Frontal cortex (tissue), 4 donors: ENCODE data around the gene PGAM2. TPM values are rescaled to one million over a fixed set of nuclear protein-coding genes. Genes with fewer than 3 reads are reported as not detected.

ENCODE experiments used
- DNase-seq, 2 donors: peaks; one replicate each; pipeline ENCODE4 v3.0.0; 2012; ENCODE audit warnings: low spot score in 2 of 2
- FAIRE-seq: peaks from 2 replicates; lab custom pipeline; 2012; peaks lifted over from hg19 to GRCh38; lab: Jason Lieb, UNC
- total RNA-seq: library from RNA; depleted of rRNA; stranded (reverse); fragments of >200 nt; gene quantifications from one replicate; pipeline ENCODE4 v1.2.3, GENCODE V29; 2014
- donor health status: control.
- donor health status: control.
- donor health status: control.

Gene PGAM2
- total RNA-seq, 1 donor from 2014 or later = 4.5 TPM

DNA sequence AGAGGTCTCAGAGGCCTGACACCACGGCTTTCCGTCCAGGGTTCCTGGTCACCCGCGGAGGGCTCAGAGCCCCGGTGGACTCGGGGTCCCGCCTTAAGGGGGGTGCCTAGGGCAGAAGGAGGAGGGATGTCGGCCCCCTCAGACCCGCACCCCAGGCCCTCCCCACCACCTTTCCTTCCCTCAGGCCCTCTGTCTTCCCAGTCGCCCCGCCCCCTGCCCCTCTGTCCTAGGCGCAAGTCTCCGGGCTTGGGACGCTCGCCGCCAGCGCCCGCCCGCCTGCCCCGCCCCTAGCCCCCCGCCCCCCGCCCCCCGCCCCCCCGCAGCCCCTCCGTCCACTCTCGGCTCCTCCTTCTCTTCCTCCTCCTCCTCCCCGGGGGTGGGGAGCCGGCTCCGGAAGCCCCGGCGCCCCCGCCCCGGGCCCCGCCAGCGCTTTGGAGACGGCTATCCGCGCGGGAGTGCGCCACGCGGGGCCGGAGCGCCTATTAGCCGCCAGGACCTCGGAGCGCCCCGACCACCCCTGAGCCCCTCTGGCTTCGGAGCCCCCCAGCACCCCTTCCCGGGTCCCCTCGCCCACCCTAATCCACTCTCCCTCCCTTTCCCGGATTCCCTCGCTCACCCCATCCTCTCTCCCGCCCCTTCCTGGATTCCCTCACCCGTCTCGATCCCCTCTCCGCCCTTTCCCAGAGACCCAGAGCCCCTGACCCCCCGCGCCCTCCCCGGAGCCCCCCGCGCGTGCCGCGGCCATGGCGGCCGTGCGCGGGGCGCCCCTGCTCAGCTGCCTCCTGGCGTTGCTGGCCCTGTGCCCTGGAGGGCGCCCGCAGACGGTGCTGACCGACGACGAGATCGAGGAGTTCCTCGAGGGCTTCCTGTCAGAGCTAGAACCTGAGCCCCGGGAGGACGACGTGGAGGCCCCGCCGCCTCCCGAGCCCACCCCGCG is 38.8 kb upstream of the PGAM2 start, which contains the start of gene AEBP1:
Gene AEBP1, plus strand, starts transcription at position 423 of the 937 bp plus-strand sequence. Its CDS starts 321 bp downstream, at position 744.
- DNase-seq = peak; percentile 55 to 71
- FAIRE-seq = no peak

DNA sequence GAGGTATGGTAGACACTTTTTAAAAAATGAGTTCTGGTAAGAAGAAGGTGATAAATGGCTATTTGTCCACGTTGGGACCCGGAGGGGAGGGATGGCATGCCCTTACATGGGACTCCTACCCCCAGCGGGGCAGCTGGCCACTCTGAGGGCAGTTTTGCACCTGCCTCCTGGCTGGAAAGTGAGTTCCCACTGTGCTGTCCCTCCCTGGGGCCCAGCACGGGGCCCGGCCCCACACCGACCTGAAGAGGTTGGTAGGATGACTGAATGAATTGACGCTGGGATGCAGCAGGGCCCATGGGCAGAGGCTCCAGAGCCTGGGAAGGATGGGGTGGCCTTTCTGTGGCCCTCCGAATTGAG is 38.2 kb upstream of the PGAM2 start:
- DNase-seq = no peak
- no peak for FAIRE-seq

DNA sequence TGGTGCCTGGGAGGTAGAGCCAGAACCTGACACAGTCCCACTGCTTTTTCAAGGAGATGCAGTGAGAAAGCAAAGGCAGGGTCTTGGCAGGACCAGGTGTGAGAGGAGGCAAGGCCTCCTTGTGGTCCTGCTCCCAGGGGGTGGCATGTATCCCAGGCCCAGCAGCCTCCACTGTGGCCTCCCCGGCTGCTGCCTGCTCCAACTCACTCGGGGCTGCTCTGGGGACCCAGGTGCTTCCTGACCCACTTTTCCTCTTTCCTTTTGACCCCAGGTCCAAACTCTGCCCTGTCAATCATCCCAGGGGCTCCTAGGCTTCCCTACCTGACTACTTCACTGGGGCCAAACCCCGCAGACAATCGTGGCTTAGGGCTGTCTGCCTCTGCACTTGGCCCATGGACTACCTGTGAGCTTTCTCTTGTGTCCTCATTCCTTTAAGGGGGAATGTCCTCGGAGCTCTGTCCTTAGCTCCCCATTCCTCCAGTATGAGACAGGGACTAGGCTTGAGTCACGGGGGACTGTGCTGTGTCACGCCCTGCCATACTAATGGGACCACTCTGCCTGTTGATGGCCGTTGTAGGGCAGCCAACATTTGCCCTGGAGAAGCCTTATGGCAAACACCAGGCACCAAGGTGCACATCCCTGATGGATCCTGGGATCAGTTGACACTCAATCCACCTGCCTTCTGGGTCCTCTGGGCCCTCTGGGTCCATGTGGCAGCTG is 37.6 kb upstream of the PGAM2 start:
- FAIRE-seq = no peak

DNA sequence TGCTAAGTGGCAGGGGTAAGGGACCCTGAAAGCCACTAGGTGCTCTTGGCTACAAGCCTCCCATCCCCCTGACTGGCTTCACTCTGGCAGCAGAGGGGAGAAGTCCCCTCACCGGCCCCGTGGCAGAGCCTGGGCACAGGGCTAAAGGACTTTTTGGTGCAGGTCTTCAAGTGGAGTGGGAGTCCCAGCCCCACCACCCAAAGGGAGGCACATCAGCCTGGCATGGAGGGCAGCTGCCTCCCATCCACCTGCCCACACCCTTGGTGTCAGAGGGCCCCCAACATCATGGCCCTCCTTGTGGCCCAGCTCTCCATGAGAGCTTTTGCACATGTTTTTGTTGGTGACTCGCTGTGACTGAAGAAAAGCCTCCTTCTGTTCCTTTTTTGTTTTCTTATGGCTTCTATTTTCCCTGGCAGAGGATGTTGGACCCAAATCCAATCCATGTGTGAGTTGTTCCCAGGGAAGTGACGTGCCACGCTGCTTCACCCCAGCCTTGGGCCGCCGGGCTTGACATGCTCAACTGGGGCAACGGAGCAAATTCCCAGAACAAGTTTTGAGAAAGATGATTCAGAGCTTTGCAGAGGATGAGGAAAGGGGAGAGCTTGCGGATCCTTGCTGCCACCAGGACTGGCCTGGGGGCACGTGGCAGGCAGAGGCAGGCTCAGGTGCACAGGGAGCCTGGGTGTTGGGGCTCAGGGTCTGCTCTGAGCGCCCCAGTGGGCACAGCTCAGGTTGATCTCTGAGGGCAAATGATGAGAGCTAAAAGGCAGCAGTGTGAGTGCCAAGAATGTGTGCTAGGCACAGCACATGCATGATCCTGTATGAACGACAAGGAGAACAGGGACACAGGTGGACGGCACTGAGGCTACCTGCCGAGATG is 36.8 kb upstream of the PGAM2 start:
- FAIRE-seq = no peak
- no peak for DNase-seq

More for the DNA sequence above, 37.6 kb upstream of the PGAM2 start:
- DNase-seq = no peak

DNA sequence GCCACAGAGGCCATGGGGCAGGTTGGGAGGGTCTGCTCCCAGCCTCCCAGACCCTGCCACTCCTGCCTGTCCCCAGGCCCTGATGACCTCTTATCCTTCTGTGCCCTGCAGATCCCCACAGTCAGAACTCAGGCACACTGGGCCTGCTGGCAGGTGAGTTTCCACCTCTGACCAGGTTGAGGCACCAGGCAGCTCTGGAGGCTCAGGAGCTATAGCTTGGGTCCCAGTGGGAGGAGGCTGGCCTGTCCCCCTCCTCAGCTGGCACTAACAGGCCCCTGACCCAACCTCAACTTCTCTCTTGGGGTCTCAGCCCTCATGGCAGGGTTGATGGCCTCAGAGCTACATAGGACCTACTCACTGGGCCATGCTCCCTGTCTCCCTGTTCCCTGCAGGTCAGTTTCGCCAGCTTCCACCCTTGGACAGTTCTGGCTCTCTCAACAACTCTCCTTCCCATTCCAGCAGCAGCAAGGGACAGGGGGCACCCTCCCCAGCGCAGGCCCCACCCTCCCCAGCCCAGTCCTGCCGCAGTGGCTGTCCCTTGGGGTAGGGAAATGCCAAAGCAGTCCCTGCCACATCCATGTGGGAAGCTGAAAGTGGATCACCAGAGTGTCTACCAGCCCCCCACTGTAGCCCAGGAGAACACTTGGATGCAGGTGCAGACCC is 36.1 kb upstream of the PGAM2 start:
- no peak for FAIRE-seq
- no peak for DNase-seq

DNA sequence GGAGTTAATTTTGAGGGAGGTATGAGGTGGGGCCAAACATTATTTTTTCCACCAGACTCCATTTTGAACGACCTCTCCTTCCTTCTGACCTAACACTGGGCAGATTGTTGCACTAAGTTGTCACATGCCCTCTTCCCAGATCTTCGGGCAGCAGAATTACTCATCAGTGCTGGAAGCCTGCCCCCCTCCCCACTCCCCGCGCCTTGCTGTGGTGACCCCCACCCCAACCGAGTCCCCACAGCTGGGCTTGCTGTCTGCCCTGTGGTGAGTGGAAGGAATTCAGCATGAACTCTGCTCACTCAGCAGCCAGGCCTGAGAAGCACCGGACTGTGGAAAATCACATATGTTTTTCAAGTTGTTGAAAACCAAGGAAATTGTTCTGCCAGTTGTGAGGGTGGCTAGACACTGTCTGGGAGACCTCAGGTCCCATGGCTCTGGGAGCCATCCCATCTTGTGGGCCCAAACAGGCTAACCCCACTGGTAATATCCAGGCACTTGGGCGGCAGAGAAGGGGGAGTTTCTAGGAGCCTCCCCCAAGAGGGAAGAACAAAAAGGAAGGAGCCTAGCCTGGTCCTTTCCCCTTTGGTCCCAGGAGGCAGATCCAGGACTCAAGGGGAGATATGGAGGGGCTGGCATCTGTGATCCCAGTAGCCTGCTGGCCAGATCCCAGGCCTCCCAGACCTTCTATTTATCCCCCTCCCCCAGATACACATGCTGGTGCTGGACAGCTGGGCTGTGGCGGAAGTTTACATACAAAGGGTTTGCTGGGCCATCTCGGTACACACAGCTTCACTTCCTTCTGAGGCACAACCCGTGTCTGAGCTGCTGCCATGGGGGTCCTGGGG is 35.3 kb upstream of the PGAM2 start:
- no peak for FAIRE-seq
- DNase-seq = no peak

DNA sequence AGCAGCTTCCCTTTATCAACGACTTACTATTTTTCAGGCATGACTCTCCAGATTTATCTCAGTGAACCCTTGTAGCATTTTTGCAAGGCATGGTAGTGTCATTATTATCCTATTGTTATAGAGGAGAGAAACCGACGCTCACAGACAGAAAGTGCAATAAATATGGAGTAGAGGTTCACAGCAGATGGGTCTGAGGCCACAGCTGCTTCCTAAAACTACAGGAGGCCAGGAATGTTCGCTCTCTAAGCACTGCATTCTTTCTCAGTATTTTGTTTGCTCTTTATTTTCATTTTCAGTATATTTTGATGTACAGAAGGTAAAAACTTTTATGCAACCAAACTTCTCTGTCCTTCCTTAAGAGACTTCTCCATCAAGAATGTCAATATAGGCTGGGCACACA is 34.3 kb upstream of the PGAM2 start:
- DNase-seq = no peak
- no peak for FAIRE-seq

DNA sequence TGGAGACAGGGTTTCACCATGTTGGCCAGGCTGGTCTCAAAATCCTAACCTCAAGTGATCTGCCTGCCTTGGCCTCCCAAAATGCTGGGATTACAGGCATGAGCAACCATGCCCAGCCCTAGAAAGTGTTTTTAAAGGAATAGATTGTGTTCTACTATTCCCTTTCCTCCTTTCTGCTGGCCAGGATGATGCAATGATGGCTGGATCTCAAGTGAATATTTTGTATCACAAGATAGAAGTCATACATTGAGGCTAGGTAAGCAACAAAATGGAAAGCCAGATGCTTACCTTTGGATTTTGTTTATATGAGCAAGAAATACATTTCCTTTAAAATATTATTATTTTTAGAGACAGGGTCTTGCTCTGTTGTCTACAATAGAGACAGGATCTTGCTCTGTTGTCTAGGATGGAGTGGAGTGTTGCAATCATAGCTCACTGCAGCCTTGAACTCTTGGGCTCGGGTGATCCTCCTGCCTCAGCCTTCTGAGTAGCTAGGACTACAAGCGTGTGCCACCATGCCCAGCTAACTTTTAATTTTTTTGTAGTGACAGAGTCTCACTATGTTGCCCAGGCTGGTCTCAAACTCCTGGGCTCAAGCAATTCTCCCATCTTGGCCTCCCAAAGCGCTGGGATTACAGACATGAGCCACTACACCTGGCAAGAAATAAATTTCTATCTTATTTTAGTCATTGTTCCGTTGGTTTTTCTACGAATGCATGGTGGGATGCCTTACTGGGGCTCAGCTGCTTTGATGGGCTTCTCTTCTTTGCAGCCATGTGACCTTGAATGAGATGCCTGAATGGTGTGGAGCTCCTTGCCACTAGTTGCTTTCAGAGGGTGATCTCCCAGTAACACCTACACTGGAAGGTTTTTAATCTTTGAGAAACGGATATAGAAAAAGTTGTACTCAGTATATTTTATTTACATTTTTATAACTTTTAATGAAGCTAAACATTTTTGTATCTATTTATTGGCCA is 33.0 kb upstream of the PGAM2 start:
- DNase-seq = no peak
- no peak for FAIRE-seq

DNA sequence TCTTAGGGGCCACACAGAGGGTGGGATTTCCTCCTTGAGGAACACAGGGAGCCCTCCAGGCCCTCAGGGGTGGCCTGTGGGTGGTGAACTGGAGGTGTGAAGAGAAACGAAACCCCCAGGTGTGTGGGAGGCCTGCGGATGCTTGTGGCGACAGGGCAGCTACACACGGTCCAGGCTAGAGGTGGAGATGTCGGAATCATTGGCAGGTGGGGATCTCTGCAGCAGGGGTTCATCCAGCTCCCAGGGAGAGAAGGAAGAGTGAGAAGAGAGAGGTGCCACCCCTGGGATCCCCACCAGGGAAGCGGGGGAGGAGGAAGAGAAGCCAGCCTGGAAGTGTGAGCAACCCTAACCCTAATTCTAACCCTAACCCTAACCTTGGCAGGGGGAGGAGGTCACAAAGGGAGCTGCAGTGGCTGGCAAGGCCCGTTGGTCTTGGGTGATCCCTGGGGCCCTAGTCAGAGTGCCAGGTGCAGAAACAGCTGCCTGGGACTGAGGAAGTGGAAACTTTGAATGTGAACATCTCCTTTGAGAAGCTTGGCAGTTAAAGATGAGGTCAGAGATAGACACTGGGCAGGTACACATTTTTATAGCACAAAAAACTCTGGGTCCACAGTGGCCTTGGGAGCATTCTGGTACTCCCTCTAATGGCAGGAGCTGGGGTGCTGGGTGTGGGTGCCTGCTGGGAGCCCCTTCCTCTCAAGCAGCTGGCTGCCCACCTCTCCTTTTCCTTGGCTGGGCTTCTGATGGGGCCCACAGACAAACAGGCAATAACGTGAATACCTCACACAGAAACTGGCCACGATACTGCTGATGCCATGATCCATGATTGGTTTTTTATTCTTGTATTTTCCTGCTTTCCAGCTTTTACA is 31.9 kb upstream of the PGAM2 start:
- FAIRE-seq (no peak), DNase-seq (no peak)

DNA sequence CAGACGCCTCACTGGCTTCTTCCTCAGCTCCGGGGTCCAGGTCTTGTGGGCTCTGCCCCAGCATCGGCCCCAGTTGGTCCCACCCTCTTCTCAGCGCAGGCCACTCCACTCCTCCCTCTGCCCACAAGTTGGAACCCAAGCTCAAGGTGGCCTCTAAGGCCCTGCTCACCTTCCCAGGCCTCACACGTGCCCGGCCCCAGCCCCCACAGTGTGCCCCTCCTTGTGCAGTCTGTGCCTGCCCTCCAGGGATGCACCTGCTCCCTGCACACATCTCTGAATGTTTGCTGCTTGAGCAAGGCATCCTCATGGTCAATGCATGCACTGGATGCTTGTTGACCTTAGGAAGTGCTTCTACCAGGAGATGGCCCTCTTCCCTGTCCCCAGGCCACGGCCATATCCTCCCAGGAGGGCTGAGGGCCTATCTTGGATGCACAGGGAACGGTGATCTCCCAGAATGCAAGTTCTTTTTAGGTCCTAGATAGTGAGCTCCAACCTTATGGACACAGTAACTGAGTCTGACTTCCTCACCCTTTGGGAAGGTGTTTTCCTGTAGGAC is 31.0 kb upstream of the PGAM2 start:
- FAIRE-seq (no peak), DNase-seq (no peak)

DNA sequence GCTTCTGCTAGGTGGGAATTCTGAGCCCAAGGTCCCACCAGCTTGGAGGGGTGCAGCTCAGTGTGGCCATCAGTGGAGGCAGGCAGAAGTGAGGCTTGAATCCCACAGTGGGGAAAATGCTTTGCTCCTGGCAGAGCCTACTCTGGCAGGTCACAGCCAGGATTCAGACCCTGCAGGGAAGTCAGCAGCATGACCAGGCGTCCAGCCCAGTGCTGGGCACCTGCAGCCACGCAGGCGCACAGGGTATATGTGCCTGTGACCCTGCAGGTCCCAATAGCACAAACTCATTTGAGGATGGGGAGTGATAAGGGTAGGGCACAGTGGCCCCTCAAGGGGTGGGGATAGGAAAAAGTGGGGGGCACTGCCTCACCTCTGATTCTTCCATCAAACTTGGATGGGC is 30.4 kb upstream of the PGAM2 start:
- DNase-seq (no peak), FAIRE-seq (no peak)

DNA sequence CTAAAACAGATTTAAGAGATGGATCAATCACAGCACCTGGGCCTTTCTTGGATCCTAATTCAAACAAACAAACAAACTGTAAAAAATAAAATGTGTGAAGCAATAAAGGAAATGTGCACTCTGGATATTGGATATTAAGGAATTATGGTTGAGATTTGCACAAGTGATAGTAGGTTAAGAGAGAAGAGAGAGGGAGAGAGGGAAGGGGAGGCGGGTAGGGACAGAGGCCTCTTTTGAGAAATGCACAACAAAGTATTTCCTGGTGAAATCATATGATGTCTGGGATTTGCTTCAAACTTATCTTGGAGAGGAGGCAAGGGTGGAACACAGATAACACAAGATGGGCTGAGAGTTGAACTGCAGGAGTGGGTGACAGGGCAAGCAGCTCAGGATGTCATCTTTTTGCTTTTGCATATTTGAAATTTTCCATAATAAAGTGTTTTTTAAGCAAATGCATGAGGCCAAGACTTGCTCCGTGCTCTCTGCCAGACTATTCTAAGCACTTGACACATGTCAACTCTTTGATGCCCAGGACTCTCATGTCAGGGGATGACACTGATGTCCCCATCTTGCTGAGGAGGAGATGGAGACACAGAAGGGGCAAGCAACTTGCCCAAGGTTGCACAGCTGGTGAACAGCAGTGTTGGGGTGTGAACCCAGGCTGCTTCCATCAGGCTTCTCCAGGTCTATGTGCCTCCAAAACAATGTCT is 29.7 kb upstream of the PGAM2 start:
- DNase-seq (no peak), FAIRE-seq (no peak)

DNA sequence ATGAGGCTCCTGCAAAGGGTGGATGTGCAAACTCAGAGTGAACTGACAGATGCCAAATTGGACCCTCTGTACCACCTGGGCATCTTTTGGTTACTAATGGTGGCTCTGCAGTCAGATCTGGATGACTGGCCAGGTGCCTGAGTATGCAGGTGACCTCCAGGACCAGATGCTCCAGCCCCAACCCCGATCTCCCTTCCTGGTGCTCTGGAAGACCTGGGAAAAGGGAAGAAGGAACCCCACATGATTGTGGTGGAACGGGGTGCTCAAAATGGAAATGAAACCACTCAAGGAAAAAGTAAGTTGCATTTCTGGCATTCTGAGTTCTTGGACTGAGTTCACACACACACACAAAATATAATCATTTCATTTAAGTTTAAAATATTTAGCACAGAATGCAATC is 29.0 kb upstream of the PGAM2 start:
- DNase-seq (no peak), FAIRE-seq (no peak)

DNA sequence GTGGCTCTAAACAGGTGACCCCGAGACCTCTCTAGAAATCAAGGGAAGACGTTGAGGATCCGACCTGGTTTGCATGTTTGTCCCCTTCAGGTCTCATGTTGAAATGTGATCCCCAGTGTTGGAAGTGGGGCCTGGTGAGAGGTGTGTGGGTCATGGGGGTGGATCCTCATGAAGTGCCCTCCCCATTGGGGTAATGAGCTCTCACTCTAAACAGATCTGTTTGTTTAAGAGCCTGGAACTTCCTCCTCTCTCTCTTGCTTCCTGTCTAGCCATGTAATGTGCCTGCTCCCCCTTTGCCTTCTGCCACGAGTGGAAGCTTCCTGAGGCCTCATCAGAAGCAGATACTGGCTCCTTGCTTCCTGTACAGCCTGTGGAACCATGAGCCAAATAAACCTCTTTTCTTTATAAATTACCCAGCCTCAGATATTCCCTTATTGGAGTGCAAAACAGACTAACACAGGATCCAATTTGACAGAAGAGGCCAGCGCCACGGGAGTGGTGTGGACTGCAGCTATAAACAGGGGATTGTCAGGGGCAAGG is 27.8 kb upstream of the PGAM2 start:
- FAIRE-seq = no peak
- DNase-seq = no peak
